Measurements from ENCODE around the gene YIPF2.

DNA sequence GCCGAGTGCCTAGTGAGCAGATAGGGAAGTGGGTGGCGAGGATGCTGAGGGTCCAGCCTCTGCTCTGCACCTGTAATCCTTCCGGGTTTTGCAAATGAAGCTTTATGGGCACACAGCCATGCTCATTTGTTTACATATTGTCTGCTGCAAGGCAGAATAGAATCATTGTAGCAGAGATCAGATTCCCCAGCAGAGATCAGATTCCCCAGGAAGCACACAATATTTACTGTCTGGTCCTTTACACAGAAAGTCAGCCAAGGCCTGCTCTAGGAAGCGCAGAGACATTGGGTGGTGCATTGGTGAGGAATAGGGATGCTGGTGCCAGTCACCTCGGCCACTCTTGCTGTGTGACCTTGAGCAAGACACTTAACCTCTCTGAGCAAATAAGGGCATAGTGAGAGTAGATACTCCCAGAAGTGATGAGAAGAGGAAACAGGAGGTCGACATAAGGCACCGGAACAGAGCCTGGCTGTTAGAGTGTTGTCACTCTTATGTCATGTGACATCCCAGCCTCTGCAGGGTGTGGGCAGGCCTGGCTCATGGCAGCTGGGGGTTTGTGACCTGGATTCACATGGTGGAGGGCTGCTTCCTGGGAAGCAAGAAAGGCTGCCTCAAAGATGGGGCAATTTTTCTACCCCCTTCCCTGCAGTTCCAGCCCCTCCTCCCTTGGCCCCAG lies 31.4 kb downstream of the YIPF2 start:
- TF ChIP-seq, protein P1, sequence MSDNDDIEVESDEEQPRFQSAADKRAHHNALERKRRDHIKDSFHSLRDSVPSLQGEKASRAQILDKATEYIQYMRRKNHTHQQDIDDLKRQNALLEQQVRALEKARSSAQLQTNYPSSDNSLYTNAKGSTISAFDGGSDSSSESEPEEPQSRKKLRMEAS (IDR thresholded peaks at IDR 0.05; ENCODE audit: low read depth), result no peak
- TF ChIP-seq, protein P2, sequence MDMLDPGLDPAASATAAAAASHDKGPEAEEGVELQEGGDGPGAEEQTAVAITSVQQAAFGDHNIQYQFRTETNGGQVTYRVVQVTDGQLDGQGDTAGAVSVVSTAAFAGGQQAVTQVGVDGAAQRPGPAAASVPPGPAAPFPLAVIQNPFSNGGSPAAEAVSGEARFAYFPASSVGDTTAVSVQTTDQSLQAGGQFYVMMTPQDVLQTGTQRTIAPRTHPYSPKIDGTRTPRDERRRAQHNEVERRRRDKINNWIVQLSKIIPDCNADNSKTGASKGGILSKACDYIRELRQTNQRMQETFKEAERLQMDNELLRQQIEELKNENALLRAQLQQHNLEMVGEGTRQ (IDR thresholded peaks at IDR 0.05; ENCODE audit: borderline replicate concordance, low read depth, low read length), result no peak
- TF ChIP-seq POLR2AphosphoS5 (IDR thresholded peaks at IDR 0.05; ENCODE audit: low read depth, low read length), result no peak
- no peak for TF ChIP-seq GATA2 (CRISPR knock-in tag; IDR thresholded peaks at IDR 0.05)
- no peak for TF ChIP-seq YY1 (IDR thresholded peaks at IDR 0.05; ENCODE audit: low read depth)
- TF ChIP-seq, protein P3, sequence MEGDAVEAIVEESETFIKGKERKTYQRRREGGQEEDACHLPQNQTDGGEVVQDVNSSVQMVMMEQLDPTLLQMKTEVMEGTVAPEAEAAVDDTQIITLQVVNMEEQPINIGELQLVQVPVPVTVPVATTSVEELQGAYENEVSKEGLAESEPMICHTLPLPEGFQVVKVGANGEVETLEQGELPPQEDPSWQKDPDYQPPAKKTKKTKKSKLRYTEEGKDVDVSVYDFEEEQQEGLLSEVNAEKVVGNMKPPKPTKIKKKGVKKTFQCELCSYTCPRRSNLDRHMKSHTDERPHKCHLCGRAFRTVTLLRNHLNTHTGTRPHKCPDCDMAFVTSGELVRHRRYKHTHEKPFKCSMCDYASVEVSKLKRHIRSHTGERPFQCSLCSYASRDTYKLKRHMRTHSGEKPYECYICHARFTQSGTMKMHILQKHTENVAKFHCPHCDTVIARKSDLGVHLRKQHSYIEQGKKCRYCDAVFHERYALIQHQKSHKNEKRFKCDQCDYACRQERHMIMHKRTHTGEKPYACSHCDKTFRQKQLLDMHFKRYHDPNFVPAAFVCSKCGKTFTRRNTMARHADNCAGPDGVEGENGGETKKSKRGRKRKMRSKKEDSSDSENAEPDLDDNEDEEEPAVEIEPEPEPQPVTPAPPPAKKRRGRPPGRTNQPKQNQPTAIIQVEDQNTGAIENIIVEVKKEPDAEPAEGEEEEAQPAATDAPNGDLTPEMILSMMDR (IDR thresholded peaks at IDR 0.05), result no peak
- TF ChIP-seq EP300 (IDR thresholded peaks at IDR 0.05; ENCODE audit: borderline replicate concordance in 1 of 2, low read depth in 1 of 2, low read length in 1 of 2), result no peak
- TF ChIP-seq RAD21 (IDR thresholded peaks at IDR 0.05; ENCODE audit: low read length), result no peak
- no peak for TF ChIP-seq GABPA (IDR thresholded peaks at IDR 0.05; ENCODE audit: low read depth)
